K562 (cell line): Measurements from ENCODE around the gene TMEM163. TPM values are rescaled to one million over a fixed set of nuclear protein-coding genes. Genes with fewer than 3 reads are reported as not detected.
"Not testable (repeated sequence)": the region's sequence is repeated elsewhere in the genome, so short reads cannot be mapped to it uniquely, and the experiment has no call there.

Experiments used
- ATAC-seq: fragments of 200-7000 bp; cut with Tn5 transposase; 3 replicates; pipeline ENCODE4 v1.9.1; 2020; ENCODE audit warnings: moderate library complexity
- BruUV-seq: library from RNA; stranded (reverse); fragments of 400-500 nt; replicated peaks from 2 replicates; lab custom pipeline; 2021; lab: Mats Ljungman, UMichigan
- CTCF ChIA-PET: fragments of 300-600 bp; formaldehyde crosslinking; extraction: SDS; loops from one replicate; lab custom pipeline; 2021; ENCODE audit warnings: low intra/inter-chr PET ratio; lab: Yijun Ruan, JAX
- POLR2A ChIA-PET: fragments of 300-600, 350-650 bp; sonication (Branson Sonifier 250); formaldehyde crosslinking; extraction: SDS; loops from one replicate; lab custom pipeline; 2021; ENCODE audit warnings: antibody characterized with exemption, inconsistent platforms; lab: Yijun Ruan, JAX
- DNase-seq, 4 experiments: peaks; one replicate each; pipeline versions ENCODE4 v3.0.0 to v3.0.0-alpha.2; 2011 to 2018; ENCODE audit warnings: low spot score in 3 of 4, mixed read lengths in 3 of 4; ENCODE audit errors: extremely low read depth in 1 of 4
- FAIRE-seq: peaks from 2 replicates; lab custom pipeline; 2011; peaks lifted over from hg19 to GRCh38; lab: Jason Lieb, UNC
- H2AFZ ChIP-seq: 2 replicates; pipeline ENCODE4 v1.6.0; 2011; ENCODE audit warnings: low read depth, low read length, control low read depth, inconsistent platforms
- H3K27ac ChIP-seq: fragments of 200-600 bp; 3 replicates; pipeline ENCODE4 v1.8.0; 2011; ENCODE audit warnings: low read depth, mild to moderate bottlenecking, control low read depth, inconsistent platforms, low read length, moderate library complexity, mixed read lengths; ENCODE audit errors: extremely low read depth
- H3K27me3 ChIP-seq, 2 experiments: fragments of 300-600 bp in 1 of 2; 2 replicates in 1 of 2; 3 replicates in 1 of 2; pipeline versions ENCODE4 v1.6.0 to v1.8.0; 2011; ENCODE audit warnings: inconsistent platforms in 2 of 2, low read length in 2 of 2, mild to moderate bottlenecking in 1 of 2, mixed read lengths in 1 of 2, moderate library complexity in 1 of 2; ENCODE audit not compliant: control insufficient read depth in 2 of 2, insufficient read depth in 2 of 2
- H3K36me3 ChIP-seq: fragments of 300-600 bp; 3 replicates; pipeline ENCODE4 v1.8.0; 2011; ENCODE audit warnings: mild to moderate bottlenecking, low read length, inconsistent platforms; ENCODE audit not compliant: control insufficient read depth, insufficient read depth
- H3K4me1 ChIP-seq, 2 experiments: fragments of 200-600 bp in 1 of 2; replicated peaks in 1 of 2; 2 replicates in 1 of 2; 3 replicates in 1 of 2; pipeline versions ENCODE4 v1.5.1 to v1.8.0; 2011; ENCODE audit warnings: inconsistent platforms in 2 of 2, low read length in 2 of 2, mild to moderate bottlenecking in 1 of 2, mixed read lengths in 1 of 2, moderate library complexity in 1 of 2; ENCODE audit not compliant: control insufficient read depth in 2 of 2, insufficient read depth in 2 of 2
- H3K4me2 ChIP-seq: 2 replicates; pipeline ENCODE4 v1.6.1; 2011; ENCODE audit warnings: low read length, control low read depth, inconsistent platforms, mixed read lengths; ENCODE audit not compliant: insufficient read depth
- H3K4me3 ChIP-seq: fragments of 200-600 bp; sonication (generic), shearing (Covaris generic); 2 replicates; pipeline ENCODE4 v1.5.1; 2016; ENCODE audit warnings: control low read depth, inconsistent platforms
- H3K79me2 ChIP-seq: fragments of 200-600 bp; 3 replicates; pipeline ENCODE4 v1.8.0; 2011; ENCODE audit warnings: low read length, inconsistent platforms; ENCODE audit not compliant: control insufficient read depth, insufficient read depth
- H3K9ac ChIP-seq, 2 experiments: 2 replicates each; pipeline versions ENCODE4 v1.6.0 to v1.6.1; 2011; ENCODE audit warnings: low read depth in 2 of 2, low read length in 2 of 2, control low read depth in 1 of 2, inconsistent platforms in 1 of 2, mild to moderate bottlenecking in 1 of 2, mixed read lengths in 1 of 2; ENCODE audit not compliant: insufficient read depth in 1 of 2
- H3K9me1 ChIP-seq: one replicate; pipeline ENCODE4 v1.6.0; 2011; ENCODE audit warnings: inconsistent platforms, mild to moderate bottlenecking, low read length, moderate library complexity; ENCODE audit not compliant: control insufficient read depth, insufficient read depth
- H3K9me3 ChIP-seq: replicated peaks from 2 replicates; pipeline ENCODE4 v1.5.1; 2011; ENCODE audit warnings: low read depth, low read length, inconsistent platforms; ENCODE audit not compliant: control insufficient read depth, insufficient read depth
- H4K20me1 ChIP-seq: replicated peaks from 2 replicates; pipeline ENCODE4 v1.6.1; 2011; ENCODE audit warnings: low read length, inconsistent platforms, mixed read lengths; ENCODE audit not compliant: control insufficient read depth, insufficient read depth
- ATF1 ChIP-seq, 2 experiments: fragments of 450-650 bp in 1 of 2; IDR thresholded peaks; 2 replicates each; pipeline ENCODE4 v1.6.1; 2016; ENCODE audit warnings: missing compliant biosample characterization in 1 of 2, missing genetic modification characterization in 1 of 2
- HNRNPLL ChIP-seq: fragments of 200-400 bp; formaldehyde crosslinking; IDR thresholded peaks from 2 replicates; pipeline ENCODE4 v1.6.1; 2017; ENCODE audit warnings: low read length, low read depth, mild to moderate bottlenecking; ENCODE audit not compliant: poor library complexity, severe bottlenecking
- JUN ChIP-seq, 2 experiments: sonication (generic) in 1 of 2; formaldehyde crosslinking in 1 of 2; IDR thresholded peaks; 2 replicates each; pipeline versions ENCODE4 v1.6.1 to v1.8.0; 2012 to 2022; ENCODE audit warnings: borderline replicate concordance in 2 of 2, mild to moderate bottlenecking in 2 of 2, improper control_type of control experiment in 1 of 2, low read depth in 1 of 2, low read length in 1 of 2, missing genetic modification reagents in 1 of 2
- KLF1 ChIP-seq: fragments of 450-650 bp; IDR thresholded peaks from 2 replicates; pipeline ENCODE4 v1.6.1; 2016; ENCODE audit warnings: missing genetic modification characterization, missing compliant biosample characterization
- NCOA1 ChIP-seq: fragments of 450-650 bp; IDR thresholded peaks from 2 replicates; pipeline ENCODE4 v1.6.1; 2016; ENCODE audit warnings: low read depth
- SAP30 ChIP-seq: fragments of 200-600 bp; sonication (generic); IDR thresholded peaks from 2 replicates; pipeline ENCODE4 v1.6.1; 2012; ENCODE audit warnings: borderline replicate concordance, low read depth, mild to moderate bottlenecking, moderate library complexity, low read length, control low read depth, inconsistent platforms; ENCODE audit not compliant: insufficient read depth, poor library complexity, severe bottlenecking
- TCF7L2 ChIP-seq: fragments of 150-350 bp; IDR thresholded peaks from 2 replicates; pipeline ENCODE4 v1.6.1; 2016; ENCODE audit warnings: low read depth, mild to moderate bottlenecking, low read length, moderate library complexity
- TCFL5 ChIP-seq: fragments of 250-450 bp; sonication (Bioruptor Pico); conservative IDR thresholded peaks from 2 replicates; pipeline ENCODE4 v1.6.1; 2021; ENCODE audit warnings: mild to moderate bottlenecking, moderate library complexity, matching md5 sums
- WGBS: fragments of 100-300 bp; shearing (Covaris generic); methylation state at CpG from one replicate; pipeline ENCODE4 v1.1.6; 2016; ENCODE audit warnings: low coverage, mixed read lengths; ENCODE audit not compliant: insufficient coverage; ENCODE audit errors: missing lambda C conversion rate; 5-methylcytosine and 5-hydroxymethylcytosine counted together
- in situ Hi-C: fragments of 300-500 bp; cut with MboI; formaldehyde crosslinking; loops from 4 replicates; pipeline ENCODE4 v1.15.0; 2018; ENCODE audit warnings: inconsistent platforms, mixed read lengths
- intact Hi-C: fragments of 100-400 bp; cut with micrococcal nuclease; formaldehyde crosslinking; loops from 2 replicates; pipeline ENCODE4 v1.14.2; 2022
- polyA plus RNA-seq, 8 experiments: library from polyadenylated mRNA; depleted of rRNA in 4 of 8; stranded (reverse) in 5 of 8; unstranded in 3 of 8; fragments of >200 nt; fragmentation: Nextera tagmentation in 2 of 8; fragmentation: Illumina TruSeq in 1 of 8; extraction: Ambion mirVana in 2 of 8; extraction: Trizol in 1 of 8; gene quantifications; 2 replicates each; pipeline versions ENCODE4 v1.2.1 to v1.2.3, GENCODE V29; 2011 to 2014; ENCODE audit warnings: inconsistent platforms in 1 of 8, missing spikeins in 1 of 8
- total RNA-seq, 7 experiments: library from RNA; depleted of rRNA in 6 of 7; stranded (reverse); fragments of >200 nt in 6 of 7; fragmentation: Illumina TruSeq in 2 of 7; extraction: Trizol in 2 of 7; gene quantifications; 2 replicates each; pipeline versions ENCODE4 v1.2.1 to v1.2.3, GENCODE V29; 2011 to 2021; ENCODE audit warnings: low replicate concordance in 1 of 7
- TF ChIP-seq, protein P1 (sequence below): fragments of 450-650 bp; formaldehyde crosslinking; IDR thresholded peaks from 2 replicates; pipeline ENCODE4 v1.4.0; 2020; ENCODE audit warnings: mild to moderate bottlenecking, mixed read lengths
- TF ChIP-seq, protein P2 (sequence below): sonication (generic); formaldehyde crosslinking; IDR thresholded peaks from 2 replicates; pipeline ENCODE4 v1.8.0; 2022; ENCODE audit warnings: mild to moderate bottlenecking, missing genetic modification reagents, borderline replicate concordance

TMEM163 gene
- total and polyA plus RNA-seq, 9 of the 15 experiments (the other 6 are each of a cell fraction or from before 2014, with no cell fraction given), result 0.04 to 0.68 (median 0.16) TPM; not detected in 3

DNA sequence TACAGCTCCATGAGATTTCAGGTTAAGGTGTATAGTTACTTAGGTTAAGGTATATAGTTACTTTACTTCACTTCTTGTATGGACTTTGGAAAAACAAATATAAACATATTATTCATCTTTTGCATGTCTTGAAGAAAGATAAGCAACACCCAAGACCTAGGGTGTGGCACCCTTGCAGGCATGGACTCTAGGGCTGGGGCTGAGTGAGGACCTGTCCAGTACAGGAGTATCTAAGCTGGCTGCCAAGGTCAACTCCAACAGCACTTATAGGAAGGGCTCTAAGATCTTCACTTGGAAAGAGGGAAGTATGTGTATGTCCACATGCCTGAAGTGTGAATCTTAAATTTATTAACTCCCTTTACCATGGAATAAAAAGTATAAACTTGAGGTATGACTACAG is 7.1 kb upstream of the TMEM163 start (continued):
- TF ChIP-seq TCF7L2, result no peak
- TF ChIP-seq ATF1 (CRISPR knock-in tag; IDR thresholded peaks at IDR 0.05), result no peak
- no peak for TF ChIP-seq ATF1 (tag; IDR thresholded peaks at IDR 0.05)
- TF ChIP-seq, protein P1, sequence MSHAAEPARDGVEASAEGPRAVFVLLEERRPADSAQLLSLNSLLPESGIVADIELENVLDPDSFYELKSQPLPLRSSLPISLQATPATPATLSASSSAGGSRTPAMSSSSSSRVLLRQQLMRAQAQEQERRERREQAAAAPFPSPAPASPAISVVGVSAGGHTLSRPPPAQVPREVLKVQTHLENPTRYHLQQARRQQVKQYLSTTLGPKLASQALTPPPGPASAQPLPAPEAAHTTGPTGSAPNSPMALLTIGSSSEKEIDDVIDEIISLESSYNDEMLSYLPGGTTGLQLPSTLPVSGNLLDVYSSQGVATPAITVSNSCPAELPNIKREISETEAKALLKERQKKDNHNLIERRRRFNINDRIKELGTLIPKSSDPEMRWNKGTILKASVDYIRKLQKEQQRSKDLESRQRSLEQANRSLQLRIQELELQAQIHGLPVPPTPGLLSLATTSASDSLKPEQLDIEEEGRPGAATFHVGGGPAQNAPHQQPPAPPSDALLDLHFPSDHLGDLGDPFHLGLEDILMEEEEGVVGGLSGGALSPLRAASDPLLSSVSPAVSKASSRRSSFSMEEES (CRISPR knock-in tag), result no peak

DNA sequence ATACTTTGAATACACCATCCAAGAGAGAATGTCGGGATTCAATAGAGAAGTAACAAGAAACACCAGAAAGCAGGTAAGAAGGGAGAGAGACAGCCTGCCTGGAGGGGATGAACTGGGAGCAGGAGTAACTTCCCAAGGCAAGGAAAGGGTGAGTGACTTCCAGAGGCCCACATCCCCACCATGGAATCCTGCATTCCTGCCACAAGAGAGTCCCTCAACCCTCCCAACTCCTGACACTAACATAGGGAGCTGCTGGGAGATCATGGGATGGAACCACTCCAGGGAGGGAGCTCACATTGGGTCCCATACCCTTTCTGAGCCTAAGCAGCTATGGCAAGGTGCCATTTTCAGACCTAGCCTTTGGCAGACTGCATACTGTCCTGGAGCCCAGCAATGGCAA is 5.5 kb upstream of the TMEM163 start:
- BruUV-seq, result no TSS peak
- Histone ChIP-seq H3K27me3 (peaks cover 11 to 17% of the 10 kb centered on the region in 2 experiments), H3K27ac (no peak overlapping the region), H4K20me1 (no peaks in the 10 kb centered on the region), H2AFZ (no peak overlapping the region), H3K36me3 (no peaks in the 10 kb centered on the region), H3K9ac (no peak overlapping the region), H3K79me2 (no peaks in the 10 kb centered on the region), H3K9me1 (no peaks in the 10 kb centered on the region), H3K4me2 (no peak overlapping the region), H3K4me3 (no peak overlapping the region), H3K4me1 (peaks cover 0 to 6% of the 10 kb centered on the region in 2 experiments; a peak in 2 of 5 replicates), H3K9me3 (no peaks in the 10 kb centered on the region)
- intact Hi-C loops, result no loop called here
- 0% methylated on average over 1 of the region's 1 CpG for WGBS
- TF ChIP-seq KLF1 (tag) (no peak), SAP30 (no peak), TCFL5 (CRISPR knock-in tag) (no peak), HNRNPLL (no peak), JUN (IDR thresholded peaks at IDR 0.05; ENCODE audit: borderline replicate concordance, low read depth, low read length) (no peak), JUN (CRISPR knock-in tag; IDR thresholded peaks at IDR 0.05; ENCODE audit: borderline replicate concordance) (no peak), NCOA1 (no peak)
- TF ChIP-seq, protein P2, sequence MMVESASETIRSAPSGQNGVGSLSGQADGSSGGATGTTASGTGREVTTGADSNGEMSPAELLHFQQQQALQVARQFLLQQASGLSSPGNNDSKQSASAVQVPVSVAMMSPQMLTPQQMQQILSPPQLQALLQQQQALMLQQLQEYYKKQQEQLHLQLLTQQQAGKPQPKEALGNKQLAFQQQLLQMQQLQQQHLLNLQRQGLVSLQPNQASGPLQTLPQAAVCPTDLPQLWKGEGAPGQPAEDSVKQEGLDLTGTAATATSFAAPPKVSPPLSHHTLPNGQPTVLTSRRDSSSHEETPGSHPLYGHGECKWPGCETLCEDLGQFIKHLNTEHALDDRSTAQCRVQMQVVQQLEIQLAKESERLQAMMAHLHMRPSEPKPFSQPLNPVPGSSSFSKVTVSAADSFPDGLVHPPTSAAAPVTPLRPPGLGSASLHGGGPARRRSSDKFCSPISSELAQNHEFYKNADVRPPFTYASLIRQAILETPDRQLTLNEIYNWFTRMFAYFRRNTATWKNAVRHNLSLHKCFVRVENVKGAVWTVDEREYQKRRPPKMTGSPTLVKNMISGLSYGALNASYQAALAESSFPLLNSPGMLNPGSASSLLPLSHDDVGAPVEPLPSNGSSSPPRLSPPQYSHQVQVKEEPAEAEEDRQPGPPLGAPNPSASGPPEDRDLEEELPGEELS (CRISPR knock-in tag), result no peak
- POLR2A ChIA-PET, result no interaction called here
- CTCF ChIA-PET, result no interaction called here
- in situ Hi-C loops, result no loop called here
- FAIRE-seq (no peak), DNase-seq (no peak), ATAC-seq (no peak)

DNA sequence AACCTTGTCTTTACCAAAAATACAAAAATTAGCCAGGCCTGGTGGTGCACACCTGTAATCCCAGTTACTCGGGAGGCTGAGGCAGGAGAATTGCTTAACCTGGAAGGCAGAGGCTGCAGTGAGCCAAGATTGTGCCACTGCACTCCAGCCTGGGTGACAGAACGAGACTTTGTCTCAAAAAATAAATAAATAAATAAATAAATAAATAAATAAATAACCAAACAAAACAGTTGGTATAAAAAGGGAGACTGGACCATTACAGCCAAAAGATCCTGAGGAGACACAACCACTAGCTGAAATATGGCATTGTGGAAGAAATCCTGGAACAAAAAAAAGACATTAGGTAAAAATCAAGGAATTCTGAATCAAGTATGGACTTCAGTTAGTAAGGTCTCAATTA is 4.9 kb upstream of the TMEM163 start:
- H4K20me1 ChIP-seq, H3K79me2 ChIP-seq, FAIRE-seq, BruUV-seq, H3K9me1 ChIP-seq, H3K9ac ChIP-seq, H3K36me3 ChIP-seq, ATAC-seq, H3K4me1 ChIP-seq, H3K4me3 ChIP-seq, intact Hi-C loops, H3K27ac ChIP-seq, H3K9me3 ChIP-seq, H3K4me2 ChIP-seq, POLR2A ChIA-PET, DNase-seq, in situ Hi-C loops, CTCF ChIA-PET, H2AFZ ChIP-seq: not testable (repeated sequence)
- WGBS, result 0% methylated on average over 2 of the region's 2 CpGs
- H3K27me3 ChIP-seq, result peaks cover 14 to 21% of the 10 kb centered on the region in 2 experiments
